GM19240 (cell line): Measurements from ENCODE around the gene MYD88.
"Not testable (repeated sequence)": the region's sequence is repeated elsewhere in the genome, so short reads cannot be mapped to it uniquely, and the experiment has no call there.

ENCODE experiments used
- DNase-seq: peaks from one replicate; pipeline ENCODE4 v3.0.0; 2011; ENCODE audit warnings: low spot score; ENCODE audit not compliant: insufficient read length

MYD88 gene

DNA sequence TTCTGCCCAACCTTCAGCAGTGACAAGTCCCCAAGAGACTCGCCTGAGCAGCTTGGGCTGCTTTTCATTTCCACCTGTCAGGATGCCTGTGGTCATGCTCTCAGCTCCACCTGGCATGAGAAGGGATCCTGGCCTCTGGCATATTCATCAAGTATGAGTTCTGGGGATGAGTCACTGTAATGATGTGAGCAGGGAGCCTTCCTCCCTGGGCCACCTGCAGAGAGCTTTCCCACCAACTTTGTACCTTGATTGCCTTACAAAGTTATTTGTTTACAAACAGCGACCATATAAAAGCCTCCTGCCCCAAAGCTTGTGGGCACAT lies 3.5 kb downstream of the MYD88 start:
- DNase-seq = no peak

- DNase-seq = no peak
Measured at GRCh38 chr3:38142959-38143358, 4.5 kb downstream of the MYD88 start.

DNA sequence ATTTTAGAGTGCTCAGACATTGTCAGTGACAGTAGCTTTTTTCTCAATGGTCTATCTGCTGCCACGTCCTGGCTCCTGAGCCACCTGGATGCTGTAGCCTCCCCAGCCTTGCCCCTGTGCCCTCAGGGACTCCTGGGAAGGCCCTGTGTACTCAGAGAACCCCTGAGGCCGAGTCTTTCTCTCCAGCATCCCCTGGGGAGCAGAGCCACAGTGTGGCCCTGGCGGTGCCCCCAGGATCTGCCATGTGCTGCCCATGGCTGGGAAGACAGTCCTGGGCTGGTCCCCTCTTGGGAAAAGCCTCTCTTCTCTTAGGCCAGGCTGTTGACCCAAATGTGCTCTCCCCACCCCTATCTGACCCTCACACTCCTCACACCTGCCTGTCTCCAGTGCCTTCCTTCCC lies 5.0 kb downstream of the MYD88 start:
- no peak for DNase-seq

GRCh38 chr3:38146504-38146903 lies 8.0 kb downstream of the MYD88 start:
- no peak for DNase-seq

DNA sequence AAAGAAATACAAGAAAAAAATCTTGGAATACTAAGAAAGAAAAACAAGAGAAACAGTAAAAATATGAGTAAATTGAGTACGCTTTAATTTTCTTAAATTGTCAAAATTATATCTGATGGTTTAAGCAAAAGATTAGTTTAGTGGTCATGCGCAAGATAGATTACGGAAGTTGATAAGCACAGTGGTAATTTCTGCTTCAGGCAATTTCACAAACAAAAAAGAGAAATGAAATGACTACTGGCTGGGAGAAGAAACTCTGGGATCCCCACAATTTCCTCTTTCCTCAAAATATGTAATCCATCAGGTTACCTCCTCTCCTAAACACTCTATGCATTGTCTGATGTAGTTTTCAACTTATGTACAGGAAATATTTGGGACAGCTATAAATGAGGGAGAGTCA lies 9.0 kb downstream of the MYD88 start:
- no peak for DNase-seq

DNA sequence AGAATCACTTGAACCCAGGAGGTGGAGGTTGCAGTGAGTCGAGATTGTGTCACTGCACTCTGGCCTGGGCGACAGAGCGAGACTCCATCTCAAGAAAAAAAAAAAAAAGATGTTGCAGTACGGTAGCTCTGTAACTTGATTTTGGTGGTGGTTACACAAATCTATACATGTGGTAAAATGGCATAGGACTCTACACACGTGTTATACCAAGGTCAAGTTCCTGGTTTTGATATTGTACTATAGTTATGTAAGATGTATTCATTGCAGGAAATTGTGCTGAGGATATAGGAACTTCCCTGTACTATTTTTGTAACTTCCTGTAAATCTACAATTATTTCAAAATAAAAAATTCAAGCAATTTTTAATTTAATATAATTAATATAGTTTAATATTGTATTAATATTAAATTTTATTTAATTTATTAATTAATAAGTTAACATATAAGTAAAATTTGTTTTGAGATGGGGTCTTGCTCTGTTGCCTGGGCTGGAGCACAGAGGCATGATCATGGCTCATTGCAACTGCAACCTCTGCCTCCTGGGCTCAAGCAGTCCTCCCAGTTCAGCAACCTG lies 9.9 kb downstream of the MYD88 start:
- DNase-seq = no peak

- DNase-seq = no peak
Measured at GRCh38 chr3:38149708-38150107, 11.2 kb downstream of the MYD88 start.

DNA sequence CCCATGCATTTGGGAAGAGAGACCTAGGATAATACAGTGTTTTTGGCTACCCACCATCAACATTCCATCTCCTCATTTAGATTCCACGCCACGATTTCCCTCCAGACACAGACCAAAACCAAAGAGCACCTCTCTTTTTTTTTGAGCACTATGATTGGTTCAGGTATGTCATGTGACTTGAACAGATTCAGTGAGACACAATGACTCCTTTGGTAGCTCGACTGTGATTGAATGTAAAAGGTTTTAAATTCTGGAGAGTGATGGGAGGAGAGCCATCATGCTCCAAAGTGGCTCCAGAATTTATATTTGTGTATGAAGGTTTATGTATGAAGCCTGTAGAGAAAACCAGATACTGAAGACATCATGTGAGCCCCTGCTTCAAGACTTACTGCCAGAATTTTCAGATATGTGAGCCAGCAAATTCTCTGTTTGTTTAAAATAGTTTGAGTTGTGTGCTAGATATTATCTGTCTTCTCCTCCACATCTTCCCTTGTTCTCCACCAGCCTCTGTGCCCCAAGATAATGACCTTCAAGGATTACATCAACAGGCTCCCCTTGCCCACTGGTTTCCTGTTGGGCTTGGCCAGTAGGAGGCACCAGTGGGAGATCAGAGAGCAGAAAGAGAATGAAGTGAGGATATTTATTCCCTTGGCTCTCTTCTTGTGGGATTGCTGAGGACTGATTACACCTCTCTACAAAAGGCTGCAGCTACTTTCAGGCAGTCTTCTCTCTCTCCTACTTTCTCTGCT lies 12.5 kb downstream of the MYD88 start:
- no peak for DNase-seq

- DNase-seq = no peak
Measured at GRCh38 chr3:38151667-38152265, 13.3 kb downstream of the MYD88 start.

GRCh38 chr3:38152609-38153008 lies 14.1 kb downstream of the MYD88 start:
- DNase-seq = no peak

DNA sequence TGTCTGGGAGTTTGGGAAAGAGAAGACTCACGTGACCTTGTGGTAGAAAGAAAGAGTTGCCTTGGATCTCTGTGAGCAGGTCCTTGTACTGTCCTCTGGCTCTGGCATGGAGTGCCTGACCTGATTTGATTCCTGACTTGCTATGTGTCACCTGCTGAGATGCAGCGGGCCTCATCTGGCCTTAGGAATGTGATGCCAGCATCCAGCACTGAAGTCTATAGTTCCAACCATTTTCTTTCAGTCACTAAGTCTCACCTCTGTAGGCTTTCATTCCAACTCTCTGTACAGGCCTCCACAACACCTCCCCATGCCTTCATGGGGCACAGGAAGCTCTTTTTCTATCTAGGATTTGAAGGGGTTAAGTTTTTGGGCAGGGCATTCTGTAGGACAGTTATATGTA lies 14.8 kb downstream of the MYD88 start:
- no peak for DNase-seq

GRCh38 chr3:38154033-38154494 lies 15.6 kb downstream of the MYD88 start:
- DNase-seq = no peak

- no peak for DNase-seq
Measured at GRCh38 chr3:38154625-38155255, 16.3 kb downstream of the MYD88 start.

DNA sequence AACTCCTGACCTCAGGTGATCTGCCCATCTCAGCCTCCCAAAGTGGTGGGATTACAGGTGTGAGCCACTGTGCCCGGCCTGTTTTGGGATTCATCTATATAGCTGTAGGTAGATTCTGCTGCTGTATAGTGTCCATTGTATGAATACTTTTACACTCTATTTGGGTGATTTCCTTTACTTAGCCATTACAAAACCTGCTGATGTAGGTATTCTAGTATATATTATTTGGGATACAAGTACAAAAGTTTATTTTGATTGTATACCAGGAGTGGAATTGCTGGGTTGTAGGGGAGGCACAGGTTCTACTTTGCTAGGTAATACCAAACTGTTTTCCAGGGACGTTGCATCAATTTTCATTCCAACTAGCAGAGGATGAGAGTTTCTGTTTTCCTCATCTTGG lies 17.4 kb downstream of the MYD88 start:
- no peak for DNase-seq

DNA sequence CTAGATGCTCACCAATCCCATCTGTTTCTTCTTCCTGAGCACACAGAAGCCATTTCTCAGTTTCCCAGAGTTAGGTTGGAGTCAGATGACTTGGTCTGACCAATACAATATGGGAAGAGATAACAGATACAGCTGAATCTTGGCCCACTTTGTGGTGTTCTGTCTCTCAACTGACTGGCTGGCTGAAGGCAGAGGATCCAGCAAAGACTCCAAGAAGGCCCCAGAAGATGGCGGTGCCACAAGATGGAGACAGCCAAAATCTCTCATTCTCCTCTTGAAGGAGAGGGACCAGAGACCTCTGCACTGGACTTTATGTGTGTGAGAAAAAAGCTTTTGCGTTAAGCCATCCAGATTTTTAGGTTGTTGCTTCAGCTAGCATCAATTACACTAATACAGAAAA lies 18.7 kb downstream of the MYD88 start:
- DNase-seq = no peak

- DNase-seq = no peak
Measured at GRCh38 chr3:38157595-38157994, 19.1 kb downstream of the MYD88 start.

- no peak for DNase-seq
Measured at GRCh38 chr3:38158472-38158871, 20.0 kb downstream of the MYD88 start.

DNA sequence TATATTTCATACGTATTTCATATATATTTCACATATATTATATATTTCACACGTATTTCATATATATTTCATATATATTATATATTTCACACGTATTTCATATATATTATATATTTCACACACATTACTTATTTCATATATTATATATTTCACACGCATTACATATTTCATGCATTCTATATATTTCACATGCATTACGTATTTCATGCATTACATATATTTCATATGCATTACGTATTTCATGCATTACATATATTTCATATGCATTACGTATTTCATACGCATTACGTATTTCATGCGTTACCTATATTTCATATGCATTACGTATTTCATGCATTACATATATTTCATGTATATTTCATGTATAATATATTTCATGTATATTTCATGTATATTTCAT lies 22.2 kb downstream of the MYD88 start:
- DNase-seq = not testable (repeated sequence)

DNA sequence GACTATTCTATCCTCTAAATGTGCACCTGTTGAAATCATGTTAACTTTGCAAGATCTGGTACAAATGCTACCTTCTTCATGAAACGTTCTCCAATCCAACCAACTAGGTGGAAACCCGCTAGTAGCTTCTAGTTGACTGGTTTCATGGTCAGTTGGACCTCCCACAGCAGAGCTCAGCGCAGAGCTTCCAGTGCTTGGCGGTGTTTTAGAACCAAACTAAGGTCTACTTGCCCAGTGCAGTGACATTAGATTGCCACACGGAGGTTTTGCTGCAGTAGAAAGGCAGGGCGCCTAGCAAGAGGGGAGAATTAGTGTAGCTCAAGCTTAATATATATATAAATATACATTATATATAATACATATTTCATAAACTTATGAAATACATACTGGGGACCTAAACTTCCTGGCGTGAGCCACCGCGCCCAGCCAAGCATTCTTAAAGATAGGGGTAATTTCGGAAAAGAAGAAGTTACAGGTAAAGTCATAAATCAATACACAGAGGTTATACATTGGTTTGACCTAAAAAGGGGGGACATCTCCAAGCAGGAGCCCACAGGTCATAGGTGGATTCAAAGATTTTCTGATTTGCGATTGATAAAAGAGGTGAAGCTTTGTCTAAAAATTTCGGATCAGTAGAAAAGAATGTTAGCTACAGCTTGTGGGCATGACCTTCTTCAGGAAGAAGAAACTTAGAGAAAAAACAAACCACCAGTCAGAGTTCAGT lies 24.8 kb downstream of the MYD88 start:
- no peak for DNase-seq

DNA sequence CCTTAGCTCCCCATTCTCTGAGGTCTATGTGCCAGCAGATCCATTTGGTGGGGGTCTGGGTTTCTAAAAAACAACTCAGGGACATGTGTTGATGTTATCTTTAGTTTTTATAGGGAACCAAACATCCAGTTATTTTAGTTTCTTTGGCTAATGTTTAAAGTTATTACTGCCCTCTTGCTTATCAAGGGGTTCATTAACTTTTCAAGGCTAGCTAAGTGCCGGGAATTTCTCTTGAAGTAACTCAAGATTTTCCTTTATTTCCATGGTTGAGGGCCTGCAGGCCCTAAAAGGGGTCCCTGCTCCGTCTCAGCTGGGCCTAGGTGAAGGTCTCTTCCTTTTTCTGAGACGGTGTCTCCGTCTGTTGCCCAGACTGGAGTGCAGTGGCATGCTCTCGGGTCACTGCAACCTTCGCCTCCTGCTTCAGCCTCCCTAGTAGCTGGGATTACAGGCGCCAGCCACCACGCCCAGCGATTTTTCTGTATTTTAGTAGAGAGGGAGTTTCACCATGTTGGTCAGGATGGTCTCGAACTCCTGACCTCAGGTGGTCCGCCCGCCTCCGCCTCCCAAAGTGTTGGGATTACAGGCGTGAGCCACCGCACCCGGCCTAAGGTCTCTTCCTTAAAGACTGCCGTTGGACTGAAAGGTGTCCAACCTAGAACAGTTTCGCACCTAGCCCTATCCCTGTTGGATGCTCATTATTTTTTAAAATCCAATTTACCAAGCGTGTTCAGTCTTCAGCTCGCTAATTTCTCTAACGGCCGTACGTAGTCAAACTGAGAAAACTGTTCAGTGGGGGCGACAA lies 25.6 kb downstream of the MYD88 start:
- DNase-seq = no peak

GRCh38 chr3:38164643-38164951 lies 26.1 kb downstream of the MYD88 start:
- DNase-seq = no peak
